Stimulated activated naive B cell treated with anti-CD40 and anti-IgM and Interleukin-4, amounts not matched to agents 10 μg/mL and 1 μg/mL and 100 μg/mL, for 72 hours (primary cell): ENCODE data around the gene MMP13.
"Not testable (repeated sequence)": the region's sequence is repeated elsewhere in the genome, so short reads cannot be mapped to it uniquely, and the experiment has no call there.

Experiments used
- ATAC-seq, 2 donors: fragments of 150-1000 bp; cut with Tn5 transposase; replicated peaks; 2 replicates each; pipeline ENCODE4 v1.10.0; 2021; ENCODE audit warnings: moderate library complexity in 1 of 2
- DNase-seq: peaks from one replicate; pipeline ENCODE4 v3.0.0; 2021
- H3K27ac Mint-ChIP-seq: one replicate; pipeline ENCODE4 v1.8.0; 2022; ENCODE audit warnings: mild to moderate bottlenecking, mixed read lengths
- H3K27me3 Mint-ChIP-seq, 2 donors: one replicate each; pipeline ENCODE4 v1.8.0; 2022; ENCODE audit warnings: mixed read lengths in 2 of 2
- H3K36me3 Mint-ChIP-seq, 2 donors: one replicate each; pipeline ENCODE4 v1.8.0; 2022; ENCODE audit warnings: mixed read lengths in 2 of 2, mild to moderate bottlenecking in 1 of 2
- H3K4me1 Mint-ChIP-seq, 2 donors: one replicate each; pipeline ENCODE4 v1.8.0; 2022; ENCODE audit warnings: mixed read lengths in 2 of 2, mild to moderate bottlenecking in 1 of 2
- H3K4me3 Mint-ChIP-seq, 2 donors: one replicate each; pipeline ENCODE4 v1.8.0; 2022; ENCODE audit warnings: mild to moderate bottlenecking in 2 of 2, mixed read lengths in 2 of 2, moderate library complexity in 1 of 2
- H3K9me3 Mint-ChIP-seq, 2 donors: one replicate each; pipeline ENCODE4 v1.8.0; 2022; ENCODE audit warnings: mixed read lengths in 2 of 2, mild to moderate bottlenecking in 1 of 2

MMP13 gene

DNA sequence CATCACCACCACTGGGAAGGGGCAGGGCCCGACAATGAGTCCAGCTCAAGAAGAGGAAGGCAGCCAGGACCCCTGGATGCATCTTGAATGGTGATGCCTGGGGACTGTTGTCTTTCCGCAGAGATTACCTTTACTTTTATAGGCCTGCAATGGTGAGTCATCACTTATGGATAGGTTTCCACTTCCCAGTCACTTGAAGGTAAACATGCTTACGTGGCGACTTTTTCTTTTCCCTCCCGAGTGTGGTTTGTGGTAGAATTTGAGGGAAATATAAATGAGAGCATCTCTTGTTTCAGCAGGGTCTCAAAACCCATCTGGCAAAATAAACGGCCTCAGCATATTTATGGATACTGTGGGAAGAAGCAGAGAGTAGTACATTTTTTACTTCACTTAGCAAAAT, at the start of gene MMP13:
TSS of gene MMP13 (minus strand) at position 109 of the 400 bp plus-strand sequence. CDS start at position 82, 27 bp downstream.
- Mint-ChIP-seq H3K27me3 (peaks cover 0 to 12% of the 10 kb centered on the region in 2 donors), H3K9me3 (no peaks in the 10 kb centered on the region), H3K27ac (no peak within 1 kb of the TSS), H3K36me3 (no peaks in the 10 kb centered on the region), H3K4me3 (no peak within 1 kb of the TSS), H3K4me1 (no peaks in the 10 kb centered on the region)
- ATAC-seq = no peak
- DNase-seq = no peak

DNA sequence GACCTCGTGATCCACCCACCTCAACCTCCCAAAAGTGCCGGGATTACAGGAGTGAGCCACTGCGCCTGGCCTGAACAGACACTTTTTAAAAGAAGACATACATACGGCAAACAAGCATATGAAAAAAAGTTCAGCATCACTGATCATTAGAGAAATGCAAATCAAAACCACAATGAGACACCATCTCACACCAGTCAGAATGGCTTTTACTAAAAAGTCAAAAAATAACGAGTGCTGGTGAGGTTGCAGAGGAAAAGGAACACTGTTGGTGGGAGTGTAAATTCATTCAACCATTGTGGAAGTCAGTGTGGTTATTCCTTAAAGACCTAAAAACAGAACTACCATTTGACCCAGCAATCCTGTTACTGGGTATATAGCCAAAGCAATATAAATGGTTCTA, 48.7 kb upstream of the MMP13 start:
- H3K27me3 Mint-ChIP-seq, H3K9me3 Mint-ChIP-seq, DNase-seq, H3K27ac Mint-ChIP-seq, H3K36me3 Mint-ChIP-seq, H3K4me3 Mint-ChIP-seq, H3K4me1 Mint-ChIP-seq, ATAC-seq: not testable (repeated sequence)

DNA sequence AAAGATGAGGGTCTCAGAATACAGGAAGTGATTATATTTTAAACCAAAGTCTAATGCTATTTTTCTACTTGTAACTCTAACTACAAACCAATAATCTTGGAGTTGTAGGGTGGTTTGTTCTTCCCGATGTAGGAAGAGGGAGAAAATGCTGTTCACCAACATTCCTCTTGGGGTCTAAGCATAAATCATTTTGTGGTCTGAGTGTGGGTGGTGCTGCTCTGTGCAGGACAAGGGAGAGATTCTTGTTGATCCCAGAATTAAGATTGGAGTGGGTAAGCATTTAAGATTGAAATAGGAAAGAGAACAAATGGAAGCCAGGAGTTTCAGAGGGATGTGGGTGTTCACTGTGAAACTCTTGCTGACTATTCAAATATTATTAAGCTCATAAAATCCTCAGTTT, 38.6 kb upstream of the MMP13 start:
- H3K36me3 Mint-ChIP-seq = no peaks in the 10 kb centered on the region
- no peaks in the 10 kb centered on the region for H3K4me1 Mint-ChIP-seq
- H3K27ac Mint-ChIP-seq = no peak overlapping the region
- H3K4me3 Mint-ChIP-seq = no peak overlapping the region
- peaks cover 15% of the 10 kb centered on the region in 2 donors for H3K27me3 Mint-ChIP-seq
- ATAC-seq = no peak
- no peaks in the 10 kb centered on the region for H3K9me3 Mint-ChIP-seq
- no peak for DNase-seq

DNA sequence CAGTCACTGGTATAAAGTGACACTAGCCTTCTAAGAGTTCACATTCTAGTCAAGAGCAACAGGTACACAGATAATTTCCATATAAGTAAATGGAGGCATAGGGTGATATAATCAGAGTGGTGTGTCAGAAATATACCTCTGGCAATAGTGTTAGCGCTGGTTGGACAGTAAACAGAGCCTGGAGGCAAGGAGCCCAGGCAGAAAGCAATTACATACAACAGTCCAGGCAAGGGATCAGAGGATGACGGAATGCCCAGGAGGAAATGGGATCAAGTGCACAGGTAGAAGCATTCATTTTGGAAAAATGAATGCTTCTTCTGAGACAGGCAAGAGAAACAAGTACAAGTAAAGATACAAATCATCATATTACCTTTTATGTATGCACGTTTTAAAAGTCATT, 36.2 kb upstream of the MMP13 start:
- no peak overlapping the region for H3K4me3 Mint-ChIP-seq
- no peak overlapping the region for H3K27ac Mint-ChIP-seq
- no peak for DNase-seq
- peaks cover 17 to 24% of the 10 kb centered on the region in 2 donors for H3K27me3 Mint-ChIP-seq
- H3K4me1 Mint-ChIP-seq = no peaks in the 10 kb centered on the region
- no peak for ATAC-seq
- no peaks in the 10 kb centered on the region for H3K36me3 Mint-ChIP-seq
- no peaks in the 10 kb centered on the region for H3K9me3 Mint-ChIP-seq

DNA sequence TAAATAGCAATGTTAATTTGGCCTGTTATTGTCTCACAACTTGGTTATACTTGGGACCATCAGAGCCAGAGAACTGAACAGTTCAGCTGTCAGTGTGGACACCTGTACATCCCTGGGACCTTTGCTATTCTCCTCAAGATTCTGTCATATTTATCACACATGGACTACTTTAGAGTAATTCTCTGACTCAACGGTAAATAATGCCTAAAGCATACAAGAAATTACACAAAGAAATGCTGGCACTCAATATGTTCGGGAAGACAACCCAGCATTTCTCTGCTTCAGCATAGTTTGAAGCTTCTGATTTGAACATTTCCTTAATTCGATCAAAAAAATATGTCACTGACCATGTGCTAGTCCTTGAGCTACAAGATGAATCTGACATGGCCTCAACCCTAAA, 34.6 kb upstream of the MMP13 start:
- ATAC-seq (no peak), DNase-seq (no peak)
- Mint-ChIP-seq H3K9me3 (no peaks in the 10 kb centered on the region), H3K4me1 (no peaks in the 10 kb centered on the region), H3K27ac (no peak overlapping the region), H3K27me3 (peaks cover 17 to 29% of the 10 kb centered on the region in 2 donors), H3K36me3 (no peaks in the 10 kb centered on the region), H3K4me3 (no peak overlapping the region)

DNA sequence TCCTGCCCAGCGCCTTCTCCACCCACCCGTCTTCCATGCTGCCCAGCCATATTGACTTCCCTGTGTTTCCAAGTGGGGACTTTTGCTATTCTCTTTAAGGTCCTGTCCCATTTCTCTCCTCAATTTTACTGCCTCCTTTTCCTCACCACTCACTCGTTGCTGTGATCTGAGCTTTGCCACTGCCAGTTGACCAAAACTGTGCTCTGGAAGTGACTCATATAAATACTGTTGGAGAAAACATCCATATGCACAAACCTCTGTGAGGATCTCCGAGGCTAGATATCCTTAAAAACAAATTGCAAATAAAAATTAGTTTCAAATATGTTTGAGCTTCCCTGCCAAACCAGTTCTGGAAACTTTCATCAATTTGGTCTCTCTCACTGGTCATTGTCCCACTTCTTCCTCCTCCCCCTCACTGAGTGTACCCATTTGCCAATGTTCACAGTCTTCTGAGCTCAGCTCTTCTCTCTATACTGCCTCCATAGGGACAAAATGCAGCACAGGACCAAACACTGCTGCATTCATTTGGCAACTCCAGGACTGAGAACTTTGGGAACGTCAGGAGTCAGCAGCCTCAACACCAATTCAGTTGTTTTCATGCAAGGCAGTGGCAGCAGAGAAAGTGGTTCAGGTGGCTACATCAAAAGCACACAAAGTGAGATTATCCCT, 34.0 kb upstream of the MMP13 start:
- Mint-ChIP-seq H3K9me3 (no peaks in the 10 kb centered on the region), H3K4me3 (no peak overlapping the region), H3K27me3 (peaks cover 17 to 29% of the 10 kb centered on the region in 2 donors), H3K36me3 (no peaks in the 10 kb centered on the region), H3K4me1 (no peaks in the 10 kb centered on the region), H3K27ac (no peak overlapping the region)
- no peak for DNase-seq
- ATAC-seq = no peak

DNA sequence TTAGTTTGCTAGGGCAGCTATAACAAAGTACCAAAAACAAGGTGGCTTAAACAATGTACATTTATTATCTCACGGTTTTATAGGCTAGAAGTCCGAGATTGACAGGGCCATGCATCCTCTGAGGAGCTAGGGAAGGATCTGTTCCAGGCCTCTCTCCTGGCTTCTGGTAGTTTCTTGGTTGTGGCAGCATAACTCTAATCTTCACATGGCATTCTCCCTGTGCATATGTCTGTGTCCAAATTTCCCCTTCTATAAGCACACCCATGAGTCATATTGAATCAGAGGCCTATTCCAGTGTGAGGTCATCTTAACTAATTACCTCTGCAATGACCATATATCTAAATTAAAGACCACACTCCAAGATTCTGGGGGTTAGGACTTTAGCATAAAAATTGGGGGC, 31.3 kb upstream of the MMP13 start:
- no peaks in the 10 kb centered on the region for H3K9me3 Mint-ChIP-seq
- H3K27me3 Mint-ChIP-seq = peaks cover 17 to 29% of the 10 kb centered on the region in 2 donors
- no peaks in the 10 kb centered on the region for H3K4me1 Mint-ChIP-seq
- no peak overlapping the region for H3K4me3 Mint-ChIP-seq
- H3K27ac Mint-ChIP-seq = no peak overlapping the region
- ATAC-seq (peak; percentile 27 to 34), DNase-seq (no peak)
- no peaks in the 10 kb centered on the region for H3K36me3 Mint-ChIP-seq

DNA sequence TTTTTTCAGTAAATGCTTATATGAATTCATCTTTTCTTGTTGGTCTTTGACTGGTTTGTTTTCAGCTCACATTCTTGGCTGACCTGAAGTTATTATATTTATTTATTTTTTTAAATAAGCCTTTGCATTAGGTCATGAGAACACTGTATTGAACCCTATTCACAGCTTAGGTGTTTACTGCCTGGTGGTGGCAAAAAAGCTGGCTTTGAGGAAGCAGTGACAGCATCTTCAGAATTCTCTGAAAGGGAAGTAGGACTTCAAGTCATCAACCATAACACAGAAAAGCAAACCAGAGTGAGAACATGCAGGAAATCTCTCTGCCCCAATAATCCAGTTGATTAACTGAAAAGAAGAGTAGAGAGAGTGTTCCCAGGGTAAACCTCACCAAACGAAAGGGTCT, 30.3 kb upstream of the MMP13 start:
- Mint-ChIP-seq H3K4me3 (no peak overlapping the region), H3K36me3 (no peaks in the 10 kb centered on the region)

DNA sequence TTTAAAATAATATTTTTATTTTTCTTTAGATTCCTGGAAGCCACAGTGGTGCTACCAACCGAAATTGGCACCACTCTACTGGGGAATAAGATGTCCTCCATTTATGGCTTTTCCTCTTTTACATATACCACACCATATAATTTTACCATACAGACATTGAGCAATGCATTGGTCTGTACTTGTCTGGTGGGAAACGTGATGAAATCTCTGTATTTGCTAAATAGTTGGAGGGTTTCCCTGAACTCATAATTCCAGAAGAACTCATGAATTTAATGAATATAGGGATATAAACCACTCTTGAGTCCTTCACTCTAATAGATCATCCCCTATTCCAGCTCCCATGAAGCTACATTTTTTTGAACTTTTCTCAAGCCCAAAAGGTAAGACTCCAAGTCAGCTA, 28.0 kb upstream of the MMP13 start:
- Mint-ChIP-seq H3K9me3 (peaks cover 0 to 8% of the 10 kb centered on the region in 2 donors), H3K27me3 (peaks cover 0 to 11% of the 10 kb centered on the region in 2 donors), H3K36me3 (no peaks in the 10 kb centered on the region), H3K4me3 (no peak overlapping the region), H3K27ac (no peak overlapping the region), H3K4me1 (no peaks in the 10 kb centered on the region)
- DNase-seq = no peak
- ATAC-seq = no peak

More for the DNA sequence above, 30.3 kb upstream of the MMP13 start:
- DNase-seq = no peak
- Mint-ChIP-seq H3K27ac (no peak overlapping the region), H3K9me3 (no peaks in the 10 kb centered on the region), H3K27me3 (peaks cover 13 to 26% of the 10 kb centered on the region in 2 donors), H3K4me1 (no peaks in the 10 kb centered on the region)
- ATAC-seq = peak; percentile 33 to 41

DNA sequence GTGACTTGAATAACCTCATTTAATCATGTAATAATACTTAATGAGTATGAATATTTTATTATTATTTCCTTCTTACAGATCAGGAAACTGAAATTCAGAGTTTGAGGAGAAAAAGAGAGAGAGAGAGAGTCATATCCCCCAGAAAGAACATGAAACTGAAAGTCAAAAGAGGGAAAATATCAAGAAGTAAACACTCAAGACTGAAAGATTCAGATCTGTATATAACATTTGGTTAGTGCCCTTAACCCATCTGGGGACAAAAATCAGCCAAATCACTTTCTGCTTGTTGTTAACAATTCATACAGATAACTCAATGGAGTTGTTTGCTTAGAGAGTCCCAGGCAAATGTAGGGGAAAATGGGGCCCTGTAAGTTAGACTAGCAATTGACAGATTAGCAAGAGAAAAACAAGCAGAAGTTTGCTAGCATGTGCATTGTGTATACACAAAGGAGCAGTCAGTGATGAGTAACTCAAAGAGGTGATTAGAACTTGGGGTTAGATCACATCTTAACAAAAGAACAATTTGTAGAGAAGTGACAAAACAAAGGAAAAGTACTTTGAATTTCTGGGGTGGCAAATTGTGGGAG, 25.9 kb upstream of the MMP13 start:
- no peak for DNase-seq
- ATAC-seq = no peak
- Mint-ChIP-seq H3K27me3 (peaks cover 5 to 10% of the 10 kb centered on the region in 2 donors), H3K36me3 (no peaks in the 10 kb centered on the region), H3K27ac (no peak overlapping the region), H3K4me3 (no peak overlapping the region), H3K9me3 (peaks cover 0 to 8% of the 10 kb centered on the region in 2 donors), H3K4me1 (no peaks in the 10 kb centered on the region)

DNA sequence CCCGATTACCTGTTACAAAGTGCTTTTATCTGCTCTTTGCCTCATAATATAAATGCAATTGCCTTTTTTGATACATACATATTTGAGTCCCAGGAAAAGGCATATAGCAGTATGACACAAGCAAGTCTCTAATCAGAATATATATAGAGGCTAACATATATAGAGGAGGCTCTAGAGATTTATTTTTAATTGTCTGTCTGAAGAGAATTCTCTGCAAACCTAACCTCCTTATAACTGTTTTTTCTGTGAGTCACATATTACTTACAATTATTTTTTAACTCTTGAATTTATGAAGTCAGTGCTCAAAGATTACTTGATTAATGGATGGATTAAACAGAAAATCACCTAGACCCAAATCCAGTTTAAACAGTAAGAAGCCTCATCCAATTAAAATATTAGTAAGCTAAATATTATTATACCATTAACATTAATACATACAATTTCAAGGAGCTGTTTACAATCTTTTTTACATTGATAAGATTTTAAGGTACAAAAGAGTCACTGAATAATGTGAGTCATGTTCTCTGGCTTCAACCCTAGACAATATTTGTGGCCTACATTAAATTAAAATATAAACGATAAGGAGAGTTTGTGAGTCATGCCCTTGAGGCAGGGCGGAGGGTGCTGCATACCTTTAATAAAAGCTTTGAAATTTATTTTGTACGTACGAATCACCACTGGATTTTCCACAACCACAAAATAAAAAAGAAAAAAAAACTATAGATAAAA, 19.2 kb upstream of the MMP13 start:
- Mint-ChIP-seq H3K36me3 (no peaks in the 10 kb centered on the region), H3K27me3 (peaks cover 14 to 21% of the 10 kb centered on the region in 2 donors), H3K4me3 (no peak overlapping the region), H3K4me1 (no peaks in the 10 kb centered on the region), H3K27ac (no peak overlapping the region), H3K9me3 (peaks cover 0 to 4% of the 10 kb centered on the region in 2 donors)
- ATAC-seq = no peak
- no peak for DNase-seq

DNA sequence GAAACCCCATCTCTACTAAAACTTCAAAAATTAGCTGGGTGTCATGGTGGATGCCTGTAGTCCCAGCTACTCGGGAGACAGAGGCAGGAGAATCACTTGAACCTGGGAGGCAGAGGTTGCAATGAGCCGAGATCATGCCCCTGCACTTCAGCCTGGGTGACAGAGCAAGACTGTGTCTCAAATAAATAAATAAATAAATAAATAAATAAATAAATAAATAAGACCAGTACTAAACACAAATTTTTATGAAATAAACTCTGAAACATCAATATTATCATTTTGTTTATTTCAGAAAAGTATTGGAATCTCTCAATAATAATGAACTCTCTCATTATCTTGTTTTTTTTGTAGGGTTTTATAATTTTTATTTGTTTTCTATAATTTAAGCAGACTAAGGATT, 18.2 kb upstream of the MMP13 start:
- not testable (repeated sequence) for H3K9me3 Mint-ChIP-seq, DNase-seq, ATAC-seq, H3K27ac Mint-ChIP-seq, H3K4me3 Mint-ChIP-seq, H3K4me1 Mint-ChIP-seq, H3K36me3 Mint-ChIP-seq
- H3K27me3 Mint-ChIP-seq = peaks cover 18 to 21% of the 10 kb centered on the region in 2 donors

DNA sequence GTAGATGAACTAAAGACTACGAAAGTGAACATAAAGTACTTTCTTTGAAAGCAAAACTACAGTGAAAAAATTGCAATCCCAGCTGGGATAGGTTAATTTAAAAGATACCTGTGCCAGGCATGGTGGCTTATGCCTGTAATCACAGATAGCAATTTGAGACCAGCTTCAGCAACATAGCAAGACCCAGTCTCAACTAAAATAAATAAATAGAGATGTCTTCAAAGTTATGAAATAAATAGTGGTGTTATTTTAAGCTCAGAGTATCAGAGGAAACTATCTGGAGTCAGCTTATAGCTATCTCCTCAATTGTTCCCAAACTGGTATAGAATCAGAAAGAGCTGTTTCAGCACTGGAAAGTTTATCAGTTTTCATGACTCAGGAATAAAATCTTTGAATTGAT, 17.3 kb upstream of the MMP13 start:
- H3K4me1 Mint-ChIP-seq = no peaks in the 10 kb centered on the region
- H3K36me3 Mint-ChIP-seq = no peaks in the 10 kb centered on the region
- no peak for DNase-seq
- H3K27me3 Mint-ChIP-seq = peaks cover 12 to 15% of the 10 kb centered on the region in 2 donors
- no peak for ATAC-seq
- H3K27ac Mint-ChIP-seq = no peak overlapping the region
- no peak overlapping the region for H3K4me3 Mint-ChIP-seq
- peaks cover 0 to 2% of the 10 kb centered on the region in 2 donors for H3K9me3 Mint-ChIP-seq

DNA sequence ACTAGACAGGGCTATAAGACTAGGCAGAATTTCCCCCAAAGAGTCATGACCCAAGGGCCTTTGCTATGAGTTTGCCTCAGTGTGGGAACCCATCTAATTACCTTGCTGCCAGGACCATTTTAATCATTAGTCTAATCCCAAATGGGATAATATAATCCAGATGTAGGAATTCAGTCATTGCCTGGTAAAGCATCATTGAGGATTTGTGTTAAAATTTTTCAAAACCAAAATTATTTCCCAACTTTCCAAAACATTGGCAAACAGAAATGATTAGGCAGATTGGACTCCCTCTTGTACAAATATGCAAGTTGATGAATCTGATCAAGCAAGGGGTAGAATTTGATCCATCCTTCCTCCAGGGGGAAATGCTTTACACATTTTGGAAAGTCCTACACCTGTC, 16.2 kb upstream of the MMP13 start:
- no peak for DNase-seq
- no peak for ATAC-seq
- peaks cover 0 to 2% of the 10 kb centered on the region in 2 donors for H3K9me3 Mint-ChIP-seq
- H3K27me3 Mint-ChIP-seq = peaks cover 12 to 15% of the 10 kb centered on the region in 2 donors
- no peaks in the 10 kb centered on the region for H3K36me3 Mint-ChIP-seq
- H3K4me1 Mint-ChIP-seq = no peaks in the 10 kb centered on the region
- no peak overlapping the region for H3K4me3 Mint-ChIP-seq
- no peak overlapping the region for H3K27ac Mint-ChIP-seq

DNA sequence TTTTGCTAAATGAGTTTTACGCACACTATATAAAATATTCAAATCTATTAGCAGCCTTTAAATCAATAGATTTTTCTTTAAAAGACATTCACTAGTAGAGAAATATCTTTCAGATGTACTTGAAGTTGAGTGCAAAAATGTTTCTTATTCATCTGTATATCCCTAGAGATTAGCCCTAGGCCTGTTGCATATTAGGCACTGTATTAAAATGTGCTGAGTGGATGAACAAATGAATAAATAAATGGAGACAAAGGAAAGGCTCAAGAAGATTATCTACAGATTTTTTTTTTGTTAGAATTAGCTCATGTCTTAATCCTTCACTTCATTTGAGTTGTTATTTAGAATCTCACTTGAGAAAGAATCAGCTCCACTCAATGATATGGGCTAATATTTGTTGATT, 12.0 kb upstream of the MMP13 start:
- Mint-ChIP-seq H3K27me3 (peaks cover 12 to 15% of the 10 kb centered on the region in 2 donors), H3K9me3 (peaks cover 0 to 2% of the 10 kb centered on the region in 2 donors), H3K4me1 (no peaks in the 10 kb centered on the region), H3K4me3 (no peak overlapping the region), H3K36me3 (no peaks in the 10 kb centered on the region), H3K27ac (no peak overlapping the region)
- ATAC-seq = no peak
- DNase-seq = no peak
